ENCODE data around the gene IL22RA2.

Gene IL22RA2

GRCh38 chr6:137218917-137219663, 45.6 kb upstream of the IL22RA2 start, which contains the start of gene IFNGR1 (continued):
- TF ChIP-seq, protein P1, sequence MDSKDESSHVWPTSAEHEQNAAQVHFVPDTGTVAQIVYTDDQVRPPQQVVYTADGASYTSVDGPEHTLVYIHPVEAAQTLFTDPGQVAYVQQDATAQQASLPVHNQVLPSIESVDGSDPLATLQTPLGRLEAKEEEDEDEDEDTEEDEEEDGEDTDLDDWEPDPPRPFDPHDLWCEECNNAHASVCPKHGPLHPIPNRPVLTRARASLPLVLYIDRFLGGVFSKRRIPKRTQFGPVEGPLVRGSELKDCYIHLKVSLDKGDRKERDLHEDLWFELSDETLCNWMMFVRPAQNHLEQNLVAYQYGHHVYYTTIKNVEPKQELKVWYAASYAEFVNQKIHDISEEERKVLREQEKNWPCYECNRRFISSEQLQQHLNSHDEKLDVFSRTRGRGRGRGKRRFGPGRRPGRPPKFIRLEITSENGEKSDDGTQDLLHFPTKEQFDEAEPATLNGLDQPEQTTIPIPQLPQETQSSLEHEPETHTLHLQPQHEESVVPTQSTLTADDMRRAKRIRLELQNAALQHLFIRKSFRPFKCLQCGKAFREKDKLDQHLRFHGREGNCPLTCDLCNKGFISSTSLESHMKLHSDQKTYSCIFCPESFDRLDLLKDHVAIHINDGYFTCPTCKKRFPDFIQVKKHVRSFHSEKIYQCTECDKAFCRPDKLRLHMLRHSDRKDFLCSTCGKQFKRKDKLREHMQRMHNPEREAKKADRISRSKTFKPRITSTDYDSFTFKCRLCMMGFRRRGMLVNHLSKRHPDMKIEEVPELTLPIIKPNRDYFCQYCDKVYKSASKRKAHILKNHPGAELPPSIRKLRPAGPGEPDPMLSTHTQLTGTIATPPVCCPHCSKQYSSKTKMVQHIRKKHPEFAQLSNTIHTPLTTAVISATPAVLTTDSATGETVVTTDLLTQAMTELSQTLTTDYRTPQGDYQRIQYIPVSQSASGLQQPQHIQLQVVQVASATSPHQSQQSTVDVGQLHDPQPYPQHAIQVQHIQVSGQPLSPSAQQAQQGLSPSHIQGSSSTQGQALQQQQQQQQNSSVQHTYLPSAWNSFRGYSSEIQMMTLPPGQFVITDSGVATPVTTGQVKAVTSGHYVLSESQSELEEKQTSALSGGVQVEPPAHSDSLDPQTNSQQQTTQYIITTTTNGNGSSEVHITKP (tag by site-specific recombination; IDR thresholded peaks at IDR 0.05): peak; percentile 53; the same call in 1 of the 2 replicates
- TF ChIP-seq, protein P2, sequence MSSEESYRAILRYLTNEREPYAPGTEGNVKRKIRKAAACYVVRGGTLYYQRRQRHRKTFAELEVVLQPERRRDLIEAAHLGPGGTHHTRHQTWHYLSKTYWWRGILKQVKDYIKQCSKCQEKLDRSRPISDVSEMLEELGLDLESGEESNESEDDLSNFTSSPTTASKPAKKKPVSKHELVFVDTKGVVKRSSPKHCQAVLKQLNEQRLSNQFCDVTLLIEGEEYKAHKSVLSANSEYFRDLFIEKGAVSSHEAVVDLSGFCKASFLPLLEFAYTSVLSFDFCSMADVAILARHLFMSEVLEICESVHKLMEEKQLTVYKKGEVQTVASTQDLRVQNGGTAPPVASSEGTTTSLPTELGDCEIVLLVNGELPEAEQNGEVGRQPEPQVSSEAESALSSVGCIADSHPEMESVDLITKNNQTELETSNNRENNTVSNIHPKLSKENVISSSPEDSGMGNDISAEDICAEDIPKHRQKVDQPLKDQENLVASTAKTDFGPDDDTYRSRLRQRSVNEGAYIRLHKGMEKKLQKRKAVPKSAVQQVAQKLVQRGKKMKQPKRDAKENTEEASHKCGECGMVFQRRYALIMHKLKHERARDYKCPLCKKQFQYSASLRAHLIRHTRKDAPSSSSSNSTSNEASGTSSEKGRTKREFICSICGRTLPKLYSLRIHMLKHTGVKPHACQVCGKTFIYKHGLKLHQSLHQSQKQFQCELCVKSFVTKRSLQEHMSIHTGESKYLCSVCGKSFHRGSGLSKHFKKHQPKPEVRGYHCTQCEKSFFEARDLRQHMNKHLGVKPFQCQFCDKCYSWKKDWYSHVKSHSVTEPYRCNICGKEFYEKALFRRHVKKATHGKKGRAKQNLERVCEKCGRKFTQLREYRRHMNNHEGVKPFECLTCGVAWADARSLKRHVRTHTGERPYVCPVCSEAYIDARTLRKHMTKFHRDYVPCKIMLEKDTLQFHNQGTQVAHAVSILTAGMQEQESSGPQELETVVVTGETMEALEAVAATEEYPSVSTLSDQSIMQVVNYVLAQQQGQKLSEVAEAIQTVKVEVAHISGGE (tag by site-specific recombination; conservative IDR thresholded peaks at IDR 0.05; ENCODE audit: low read depth): peak; percentile 88
- TF ChIP-seq KLF8 (tag by site-specific recombination; IDR thresholded peaks at IDR 0.05): peak; percentile 81; the same call in 1 of the 2 replicates
- TF ChIP-seq, protein P3, sequence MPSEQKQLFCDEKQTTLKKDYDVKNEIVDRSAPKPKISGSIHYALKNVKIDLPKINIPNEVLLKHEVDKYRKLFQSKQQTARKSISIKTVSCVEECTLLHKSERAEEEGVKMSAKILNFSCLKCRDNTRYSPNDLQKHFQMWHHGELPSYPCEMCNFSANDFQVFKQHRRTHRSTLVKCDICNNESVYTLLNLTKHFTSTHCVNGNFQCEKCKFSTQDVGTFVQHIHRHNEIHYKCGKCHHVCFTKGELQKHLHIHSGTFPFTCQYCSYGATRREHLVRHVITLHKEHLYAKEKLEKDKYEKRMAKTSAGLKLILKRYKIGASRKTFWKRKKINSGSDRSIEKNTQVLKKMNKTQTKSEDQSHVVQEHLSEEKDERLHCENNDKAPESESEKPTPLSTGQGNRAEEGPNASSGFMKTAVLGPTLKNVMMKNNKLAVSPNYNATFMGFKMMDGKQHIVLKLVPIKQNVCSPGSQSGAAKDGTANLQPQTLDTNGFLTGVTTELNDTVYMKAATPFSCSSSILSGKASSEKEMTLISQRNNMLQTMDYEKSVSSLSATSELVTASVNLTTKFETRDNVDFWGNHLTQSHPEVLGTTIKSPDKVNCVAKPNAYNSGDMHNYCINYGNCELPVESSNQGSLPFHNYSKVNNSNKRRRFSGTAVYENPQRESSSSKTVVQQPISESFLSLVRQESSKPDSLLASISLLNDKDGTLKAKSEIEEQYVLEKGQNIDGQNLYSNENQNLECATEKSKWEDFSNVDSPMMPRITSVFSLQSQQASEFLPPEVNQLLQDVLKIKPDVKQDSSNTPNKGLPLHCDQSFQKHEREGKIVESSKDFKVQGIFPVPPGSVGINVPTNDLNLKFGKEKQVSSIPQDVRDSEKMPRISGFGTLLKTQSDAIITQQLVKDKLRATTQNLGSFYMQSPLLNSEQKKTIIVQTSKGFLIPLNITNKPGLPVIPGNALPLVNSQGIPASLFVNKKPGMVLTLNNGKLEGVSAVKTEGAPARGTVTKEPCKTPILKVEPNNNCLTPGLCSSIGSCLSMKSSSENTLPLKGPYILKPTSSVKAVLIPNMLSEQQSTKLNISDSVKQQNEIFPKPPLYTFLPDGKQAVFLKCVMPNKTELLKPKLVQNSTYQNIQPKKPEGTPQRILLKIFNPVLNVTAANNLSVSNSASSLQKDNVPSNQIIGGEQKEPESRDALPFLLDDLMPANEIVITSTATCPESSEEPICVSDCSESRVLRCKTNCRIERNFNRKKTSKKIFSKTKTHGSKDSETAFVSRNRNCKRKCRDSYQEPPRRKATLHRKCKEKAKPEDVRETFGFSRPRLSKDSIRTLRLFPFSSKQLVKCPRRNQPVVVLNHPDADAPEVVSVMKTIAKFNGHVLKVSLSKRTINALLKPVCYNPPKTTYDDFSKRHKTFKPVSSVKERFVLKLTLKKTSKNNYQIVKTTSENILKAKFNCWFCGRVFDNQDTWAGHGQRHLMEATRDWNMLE (tag by site-specific recombination; conservative IDR thresholded peaks at IDR 0.05; ENCODE audit: low read depth): 0 out of 2 replicates have a peak, but pooled peaks have one; percentile 44
- peak; percentile 49; the same call in 1 of the 2 replicates for TF ChIP-seq SP7 (tag by site-specific recombination; IDR thresholded peaks at IDR 0.05)
- peak; percentile 33; the same call in 1 of the 2 replicates for TF ChIP-seq GLI4 (tag by site-specific recombination; IDR thresholded peaks at IDR 0.05)
- TF ChIP-seq EGR2 (tag by site-specific recombination; IDR thresholded peaks at IDR 0.05; ENCODE audit: low read depth): peak; percentile 81
- no peak for TF ChIP-seq ZBTB7A (tag by site-specific recombination; IDR thresholded peaks at IDR 0.05; ENCODE audit: low read depth)
- TF ChIP-seq ZBTB21 (tag by site-specific recombination; IDR thresholded peaks at IDR 0.05): peak; percentile 68
- TF ChIP-seq ZBTB17 (tag by site-specific recombination; IDR thresholded peaks at IDR 0.05): peak; percentile 33; the same call in 1 of the 2 replicates
- TF ChIP-seq SP2 (tag by site-specific recombination; IDR thresholded peaks at IDR 0.05): peak; percentile 96
- peak; percentile 90 for TF ChIP-seq ZBTB20 (tag by site-specific recombination; IDR thresholded peaks at IDR 0.05)
- TF ChIP-seq ZFP3 (tag by site-specific recombination; IDR thresholded peaks at IDR 0.05; ENCODE audit: low read depth): 0 out of 2 replicates have a peak, but pooled peaks have one; percentile 9
- TF ChIP-seq ZNF335 (tag by site-specific recombination; conservative IDR thresholded peaks at IDR 0.05): peak; percentile 80
- peak; percentile 45; the same call in 1 of the 2 replicates for TF ChIP-seq ZSCAN30 (tag by site-specific recombination; IDR thresholded peaks at IDR 0.05)
- no peak for TF ChIP-seq ZNF174 (tag by site-specific recombination; IDR thresholded peaks at IDR 0.05)
- peak; percentile 71 for TF ChIP-seq KLF1 (tag by site-specific recombination; IDR thresholded peaks at IDR 0.05)
- TF ChIP-seq, protein P4, sequence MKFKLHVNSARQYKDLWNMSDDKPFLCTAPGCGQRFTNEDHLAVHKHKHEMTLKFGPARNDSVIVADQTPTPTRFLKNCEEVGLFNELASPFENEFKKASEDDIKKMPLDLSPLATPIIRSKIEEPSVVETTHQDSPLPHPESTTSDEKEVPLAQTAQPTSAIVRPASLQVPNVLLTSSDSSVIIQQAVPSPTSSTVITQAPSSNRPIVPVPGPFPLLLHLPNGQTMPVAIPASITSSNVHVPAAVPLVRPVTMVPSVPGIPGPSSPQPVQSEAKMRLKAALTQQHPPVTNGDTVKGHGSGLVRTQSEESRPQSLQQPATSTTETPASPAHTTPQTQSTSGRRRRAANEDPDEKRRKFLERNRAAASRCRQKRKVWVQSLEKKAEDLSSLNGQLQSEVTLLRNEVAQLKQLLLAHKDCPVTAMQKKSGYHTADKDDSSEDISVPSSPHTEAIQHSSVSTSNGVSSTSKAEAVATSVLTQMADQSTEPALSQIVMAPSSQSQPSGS (tag by site-specific recombination; IDR thresholded peaks at IDR 0.05; ENCODE audit: low read depth): peak; percentile 86
- TF ChIP-seq ZEB2 (tag by site-specific recombination; IDR thresholded peaks at IDR 0.05): peak; percentile 81
- TF ChIP-seq PATZ1 (tag by site-specific recombination; IDR thresholded peaks at IDR 0.05): peak; percentile 70
- TF ChIP-seq YY1 (tag by site-specific recombination; IDR thresholded peaks at IDR 0.05): no peak; the same call in 1 of the 2 replicates
